SK-MEL-5 (cell line): ENCODE results near the gene NSF. TPM values are rescaled to one million over a fixed set of nuclear protein-coding genes. Genes with fewer than 3 reads are reported as not detected.
A peak's percentile ranks its signal among the peaks of the same experiment; 100 is the strongest.
"Not testable (repeated sequence)": the region's sequence is repeated elsewhere in the genome, so short reads cannot be mapped to it uniquely, and the experiment has no call there.

Experiments used
- DNase-seq: peaks from one replicate; pipeline ENCODE4 v3.0.0-alpha.2; 2016; ENCODE audit warnings: low read depth, low spot score
- in situ Hi-C: cut with HindIII; loops from 2 replicates; pipeline ENCODE4 v1.10.0; 2016; ENCODE audit warnings: low sequenced_read_pairs, high pct_unique_total_duplicates, low pct_unique_long_range_greater_than_20kb
- total RNA-seq: library from RNA; depleted of rRNA; stranded (reverse); fragments of >200 nt; shearing (Covaris generic); gene quantifications from 2 replicates; pipeline ENCODE4 v1.2.3, GENCODE V29; 2014

NSF gene
- total RNA-seq, 1 experiment from 2014 or later = 48.5 TPM

- in situ Hi-C loops = no loop called here
- DNase-seq = no peak
Observed at GRCh38 chr17:46764709-46765401, 174.4 kb downstream of the NSF start.

GRCh38 chr17:46765453-46765852 lies 175.0 kb downstream of the NSF start:
- in situ Hi-C loops = no loop called here
- no peak for DNase-seq

- in situ Hi-C loops = no loop called here
- DNase-seq = no peak
Observed at GRCh38 chr17:46766493-46767491, 176.3 kb downstream of the NSF start.

GRCh38 chr17:46768540-46768870 lies 178.0 kb downstream of the NSF start:
- in situ Hi-C loops = no loop called here

DNA sequence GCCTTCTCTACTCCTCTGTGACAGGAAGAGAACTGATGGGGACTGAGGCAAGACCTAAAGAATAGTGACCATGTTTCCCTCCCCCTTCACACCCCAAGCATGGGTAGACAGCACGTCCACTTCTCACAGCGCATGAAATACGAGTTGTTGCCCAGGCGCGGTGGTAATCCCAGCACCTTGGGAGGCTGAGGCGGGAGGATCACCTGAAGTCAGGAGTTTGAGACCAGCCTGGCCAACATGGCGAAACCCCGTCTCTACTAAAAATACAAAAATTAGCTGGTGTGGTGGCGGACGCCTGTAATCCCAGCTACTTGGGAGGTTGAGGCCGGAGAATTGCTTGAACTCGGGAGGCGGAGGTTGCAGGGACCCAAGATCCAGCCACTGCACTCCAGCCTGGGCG lies 178.4 kb downstream of the NSF start:
- in situ Hi-C loops, DNase-seq: not testable (repeated sequence)

More at GRCh38 chr17:46768540-46768870, 178.0 kb downstream of the NSF start:
- no peak for DNase-seq

GRCh38 chr17:46769531-46770438 lies 179.3 kb downstream of the NSF start:
- in situ Hi-C loops = no loop called here
- DNase-seq = no peak

GRCh38 chr17:46770439-46770817 lies 180.0 kb downstream of the NSF start:
- in situ Hi-C loops = no loop called here
- DNase-seq = no peak

DNA sequence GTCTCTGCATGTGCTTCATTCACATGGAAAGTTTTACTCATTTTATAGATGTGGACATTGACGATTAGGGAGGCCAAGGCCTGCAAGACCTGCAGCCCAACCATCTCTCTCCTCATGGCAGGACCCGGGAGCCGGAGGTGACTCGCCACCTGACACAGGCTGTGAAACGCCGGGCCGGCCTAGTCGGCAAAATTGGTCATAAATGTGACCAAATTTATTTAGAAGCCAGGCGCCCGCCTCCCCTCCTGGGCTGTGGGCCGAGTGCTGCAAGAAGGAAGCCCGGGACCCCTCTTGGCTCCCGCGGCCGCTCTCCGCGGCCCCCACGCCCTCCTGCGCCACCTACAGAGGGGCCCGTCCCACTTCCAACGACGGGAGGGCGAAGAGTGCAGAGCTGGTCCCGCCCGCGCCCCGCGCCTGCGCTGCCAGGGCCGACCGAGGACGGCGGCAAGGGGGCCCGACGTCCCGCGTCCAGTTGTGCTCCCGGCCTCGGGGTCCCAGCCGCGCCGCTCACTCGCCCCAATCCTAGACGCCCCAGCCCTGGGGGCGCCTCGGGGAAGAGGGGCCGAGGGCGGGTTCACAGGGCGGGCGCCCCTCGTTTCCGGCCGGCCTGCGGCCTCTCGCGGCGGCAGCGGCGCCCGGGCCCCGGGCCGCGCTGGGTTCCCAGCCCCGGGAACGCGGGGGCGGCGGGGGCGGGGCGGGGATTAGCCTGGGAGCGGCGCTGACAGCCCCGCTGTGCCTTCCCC lies 180.5 kb downstream of the NSF start:
- in situ Hi-C loops = no loop called here
- DNase-seq = peak; percentile 33

GRCh38 chr17:46771561-46772474 lies 181.3 kb downstream of the NSF start:
- in situ Hi-C loops = no loop called here
- DNase-seq = no peak

GRCh38 chr17:46772475-46773220 lies 182.2 kb downstream of the NSF start:
- no peak for DNase-seq
- in situ Hi-C loops = no loop called here

DNA sequence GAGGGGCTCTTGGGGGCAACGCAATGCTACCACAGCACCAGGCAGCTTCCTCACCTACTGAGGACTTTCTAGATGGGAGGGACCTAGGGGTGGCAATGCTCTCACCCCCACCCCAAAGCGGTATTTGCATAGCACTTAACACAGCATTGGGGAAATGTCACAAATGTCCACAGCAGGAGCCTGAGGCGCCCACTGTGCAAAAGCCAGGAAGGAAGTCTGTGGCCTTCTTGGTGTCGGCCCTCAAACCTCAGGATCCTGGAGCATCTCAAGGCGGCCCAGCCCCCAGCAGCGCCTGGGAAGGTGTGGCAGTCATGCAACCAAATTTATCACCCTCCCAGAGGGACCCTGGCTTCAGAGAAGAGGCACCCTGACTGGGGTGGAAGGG lies 182.7 kb downstream of the NSF start:
- no peak for DNase-seq
- in situ Hi-C loops = no loop called here

DNA sequence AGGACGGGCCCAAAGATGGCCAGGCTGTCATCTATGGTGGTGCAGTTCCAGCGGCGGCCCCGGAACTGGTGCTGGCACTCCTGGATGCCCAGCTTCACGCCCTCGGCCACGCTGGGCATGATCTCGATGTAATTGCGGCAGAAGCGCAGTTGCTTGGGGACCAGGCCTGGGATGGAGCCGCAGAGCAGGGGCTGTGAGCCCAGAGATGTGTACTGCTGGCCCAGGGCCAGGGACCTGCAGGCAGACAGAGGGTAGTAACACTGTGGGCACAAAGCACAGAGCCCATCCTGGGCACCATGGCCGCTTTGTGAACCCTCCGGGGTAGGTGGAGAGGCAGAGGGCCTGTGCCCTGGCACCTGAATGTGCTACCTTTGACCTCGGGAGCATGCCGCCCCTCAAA lies 183.2 kb downstream of the NSF start:
- in situ Hi-C loops = no loop called here
- DNase-seq = no peak

DNA sequence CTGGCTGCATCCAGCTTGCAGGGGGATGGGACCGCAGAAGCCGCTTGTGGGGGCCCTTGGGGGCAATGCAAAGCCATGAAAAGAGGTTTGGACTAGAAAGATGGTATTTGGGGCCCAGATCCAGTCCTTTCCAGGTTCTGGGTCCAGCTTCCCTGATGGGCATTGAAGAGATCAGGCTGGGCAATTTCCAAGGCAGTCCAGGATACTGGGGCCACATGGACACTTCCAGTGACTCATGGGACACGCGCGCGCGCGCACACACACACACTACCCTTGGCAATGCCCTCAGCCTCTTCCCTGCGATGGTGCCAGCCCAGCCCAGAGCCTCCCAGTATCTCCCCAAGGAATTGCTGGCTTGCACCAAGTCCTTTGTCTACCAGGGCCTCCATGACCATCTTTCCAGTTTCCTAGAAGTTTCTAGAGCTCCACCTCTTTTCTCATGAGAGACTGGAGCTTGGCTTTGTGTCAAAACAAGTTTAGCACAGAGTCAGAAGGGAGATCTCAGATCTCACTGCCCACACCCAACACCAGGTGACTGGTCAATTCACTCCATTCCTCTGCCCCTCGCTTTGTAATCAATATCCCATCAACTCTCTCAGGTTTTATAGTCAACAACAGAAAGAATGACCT lies 183.8 kb downstream of the NSF start:
- DNase-seq = no peak
- in situ Hi-C loops = no loop called here

GRCh38 chr17:46776298-46777005 lies 186.0 kb downstream of the NSF start:
- in situ Hi-C loops = no loop called here
- no peak for DNase-seq
